Measurements from ENCODE around the gene UQCRH.
A peak's percentile ranks its signal among the peaks of the same experiment; 100 is the strongest.

DNA sequence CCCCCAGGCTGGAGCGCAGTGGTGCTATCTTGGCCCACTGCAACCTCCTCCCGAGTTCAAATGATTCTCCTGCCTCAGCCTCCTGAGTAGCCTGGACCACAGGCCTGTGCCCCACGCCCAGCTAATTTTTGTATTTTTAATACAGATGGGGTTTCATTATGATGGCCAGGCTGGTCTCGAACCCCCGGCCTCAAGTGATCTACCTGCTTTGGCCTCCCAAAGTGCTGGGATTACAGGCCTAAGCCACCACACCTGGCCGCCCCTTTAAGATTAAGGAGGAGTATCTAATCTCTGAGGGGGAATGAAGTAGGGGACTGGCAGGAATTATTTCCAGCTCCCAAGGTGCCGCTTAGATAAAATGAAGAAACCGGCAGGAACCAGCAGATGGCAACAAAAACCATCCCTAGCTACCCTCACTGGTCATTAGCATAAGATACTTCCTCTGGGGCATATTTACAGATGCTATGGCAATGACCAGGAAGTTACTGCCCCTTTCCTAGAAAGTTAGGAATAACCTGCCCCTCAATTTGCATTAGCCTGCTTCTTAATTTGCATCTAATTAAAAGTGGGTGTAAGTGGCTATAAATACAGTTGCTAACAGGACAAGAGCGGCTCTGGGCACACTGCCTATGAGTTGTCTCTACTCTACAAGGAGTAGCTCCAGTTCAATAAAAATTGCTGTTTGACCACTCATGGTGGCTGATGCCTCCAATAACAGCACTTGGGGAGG, 30.0 kb downstream of the UQCRH start:
- peak; percentile 38 for TF ChIP-seq CTCF (conservative IDR thresholded peaks at IDR 0.05; ENCODE audit: low read depth, low read length)
- no peak for TF ChIP-seq BHLHE40 (IDR thresholded peaks at IDR 0.05; ENCODE audit: low read depth, low read length)
- TF ChIP-seq CEBPB (IDR thresholded peaks at IDR 0.05; ENCODE audit: low read depth, low read length) = no peak
- no peak for TF ChIP-seq POLR2A (IDR thresholded peaks at IDR 0.05; ENCODE audit: low read depth, low read length)
- TF ChIP-seq ELK1 (IDR thresholded peaks at IDR 0.05; ENCODE audit: borderline replicate concordance, low read depth, low read length) = no peak
- TF ChIP-seq FOS (IDR thresholded peaks at IDR 0.05; ENCODE audit: low read depth, low read length) = no peak

Measured in IMR-90 (cell line).